Measurements from ENCODE around the gene LAMA5.

The LAMA5 gene

GRCh38 chr20:62334881-62335280 lies 32.2 kb downstream of the LAMA5 start:
- Histone ChIP-seq H3K4me1 (ENCODE audit: insufficient read depth, low read length) (no peaks in the 10 kb centered on the region), H3K9me3 (ENCODE audit: control insufficient read depth, insufficient read depth, low read length) (no peaks in the 10 kb centered on the region), H3K36me3 (ENCODE audit: insufficient read depth, low read length) (peaks cover 46% of the 10 kb centered on the region), H3K9ac (ENCODE audit: low read depth, low read length) (no peak overlapping the region)

- H3K36me3 ChIP-seq (ENCODE audit: insufficient read depth, low read length): peaks cover 40% of the 10 kb centered on the region
- no peak overlapping the region for H3K9ac ChIP-seq (ENCODE audit: low read depth, low read length)
- H3K9me3 ChIP-seq (ENCODE audit: control insufficient read depth, insufficient read depth, low read length): no peaks in the 10 kb centered on the region
- H3K4me1 ChIP-seq (ENCODE audit: insufficient read depth, low read length): no peaks in the 10 kb centered on the region
These were observed 33.1 kb downstream of the LAMA5 start for GRCh38 chr20:62333820-62334595.

DNA sequence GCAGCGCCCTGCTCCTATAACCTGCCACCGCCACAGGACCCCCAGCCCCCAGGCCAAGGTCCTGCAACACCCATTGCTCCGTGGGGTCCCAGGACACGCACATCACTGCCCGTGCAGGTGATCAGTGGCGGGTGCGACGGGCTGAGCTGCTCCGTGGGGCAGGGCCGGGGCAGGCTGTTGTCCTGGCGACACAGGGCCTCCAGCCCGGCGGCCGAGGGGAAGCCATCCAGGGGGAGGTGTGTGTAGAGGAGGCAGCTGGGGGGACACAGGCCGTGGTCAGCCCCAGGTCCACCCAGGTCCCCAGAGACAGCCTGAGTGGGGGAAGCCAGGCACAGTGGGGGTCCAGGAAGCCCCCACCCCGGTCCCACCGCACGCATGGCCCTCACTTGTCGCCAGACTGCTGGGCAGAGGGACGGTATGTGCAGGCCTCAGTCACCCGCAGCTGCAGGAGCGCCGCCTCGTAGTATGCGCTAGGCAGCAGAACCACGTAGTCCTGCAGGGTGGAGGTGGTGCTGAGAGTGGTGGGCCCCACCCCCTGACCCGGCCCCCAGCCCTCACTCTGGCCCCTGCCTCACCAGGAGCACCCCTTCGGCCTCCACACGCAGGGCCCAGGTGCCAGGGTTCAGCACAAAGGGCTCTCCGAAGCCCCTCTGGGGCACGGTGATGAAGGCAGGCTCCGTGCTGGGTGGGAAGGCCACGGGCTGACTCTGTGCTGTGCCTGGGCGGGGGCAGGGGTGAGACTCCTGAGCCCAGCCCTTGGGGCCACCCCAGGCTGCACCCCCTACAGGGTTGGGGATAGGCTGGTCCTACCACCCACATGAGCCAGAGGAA lies 33.9 kb downstream of the LAMA5 start:
- peaks cover 37% of the 10 kb centered on the region for H3K36me3 ChIP-seq (ENCODE audit: insufficient read depth, low read length)
- H3K9ac ChIP-seq (ENCODE audit: low read depth, low read length): no peak overlapping the region
- no peaks in the 10 kb centered on the region for H3K9me3 ChIP-seq (ENCODE audit: control insufficient read depth, insufficient read depth, low read length)
- H3K4me1 ChIP-seq (ENCODE audit: insufficient read depth, low read length): no peaks in the 10 kb centered on the region

- Histone ChIP-seq H3K36me3 (ENCODE audit: insufficient read depth, low read length) (peaks cover 38% of the 10 kb centered on the region), H3K9me3 (ENCODE audit: control insufficient read depth, insufficient read depth, low read length) (no peaks in the 10 kb centered on the region), H3K4me1 (ENCODE audit: insufficient read depth, low read length) (no peaks in the 10 kb centered on the region)
These were observed 34.7 kb downstream of the LAMA5 start for GRCh38 chr20:62332421-62332820.

GRCh38 chr20:62331347-62331746 lies 35.8 kb downstream of the LAMA5 start:
- H3K4me1 ChIP-seq (ENCODE audit: insufficient read depth, low read length): no peaks in the 10 kb centered on the region
- no peaks in the 10 kb centered on the region for H3K9me3 ChIP-seq (ENCODE audit: control insufficient read depth, insufficient read depth, low read length)
- peaks cover 35% of the 10 kb centered on the region for H3K36me3 ChIP-seq (ENCODE audit: insufficient read depth, low read length)
- H3K9ac ChIP-seq (ENCODE audit: low read depth, low read length): no peak overlapping the region

More at GRCh38 chr20:62332421-62332820, 34.7 kb downstream of the LAMA5 start:
- H3K9ac ChIP-seq (ENCODE audit: low read depth, low read length): no peak overlapping the region

DNA sequence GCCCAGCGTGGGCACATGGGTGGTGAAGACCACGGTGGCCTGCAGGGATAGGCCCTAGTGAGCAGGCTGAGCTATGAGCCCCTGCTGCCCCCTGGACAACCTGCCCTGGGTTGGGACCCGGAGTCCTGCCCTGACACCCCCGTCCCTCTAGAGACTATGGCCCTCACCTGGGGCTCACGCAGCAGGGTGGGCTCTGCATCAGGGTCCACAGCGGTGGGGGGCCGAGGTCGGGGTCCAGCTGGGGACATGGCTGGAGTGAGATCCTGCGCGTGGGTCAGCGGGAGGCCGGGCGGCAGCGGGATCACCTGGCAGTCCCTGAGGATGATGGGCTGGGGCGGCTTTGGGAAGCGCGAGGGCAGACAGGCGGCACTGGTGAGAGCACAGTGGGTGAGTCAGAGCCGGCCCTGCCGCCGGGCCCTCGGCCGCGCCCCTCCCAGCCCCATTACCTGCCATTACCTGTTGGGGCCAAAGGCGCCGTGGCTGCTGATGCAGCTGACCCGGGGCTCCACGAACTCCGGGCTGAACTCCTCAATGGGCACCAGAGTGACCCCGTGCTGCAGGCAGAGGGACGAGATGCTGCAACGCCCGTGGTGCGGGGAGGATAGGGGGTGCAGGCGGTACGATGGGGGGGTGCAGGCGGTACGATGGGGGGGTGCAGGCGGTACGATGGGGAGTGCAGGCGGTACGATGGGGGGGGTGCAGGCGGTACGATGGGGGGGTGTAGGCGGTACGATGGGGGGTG lies 36.4 kb downstream of the LAMA5 start:
- no peaks in the 10 kb centered on the region for H3K9me3 ChIP-seq (ENCODE audit: control insufficient read depth, insufficient read depth, low read length)
- H3K36me3 ChIP-seq (ENCODE audit: insufficient read depth, low read length): peaks cover 39% of the 10 kb centered on the region
- no peak overlapping the region for H3K9ac ChIP-seq (ENCODE audit: low read depth, low read length)
- H3K4me1 ChIP-seq (ENCODE audit: insufficient read depth, low read length): no peaks in the 10 kb centered on the region

DNA sequence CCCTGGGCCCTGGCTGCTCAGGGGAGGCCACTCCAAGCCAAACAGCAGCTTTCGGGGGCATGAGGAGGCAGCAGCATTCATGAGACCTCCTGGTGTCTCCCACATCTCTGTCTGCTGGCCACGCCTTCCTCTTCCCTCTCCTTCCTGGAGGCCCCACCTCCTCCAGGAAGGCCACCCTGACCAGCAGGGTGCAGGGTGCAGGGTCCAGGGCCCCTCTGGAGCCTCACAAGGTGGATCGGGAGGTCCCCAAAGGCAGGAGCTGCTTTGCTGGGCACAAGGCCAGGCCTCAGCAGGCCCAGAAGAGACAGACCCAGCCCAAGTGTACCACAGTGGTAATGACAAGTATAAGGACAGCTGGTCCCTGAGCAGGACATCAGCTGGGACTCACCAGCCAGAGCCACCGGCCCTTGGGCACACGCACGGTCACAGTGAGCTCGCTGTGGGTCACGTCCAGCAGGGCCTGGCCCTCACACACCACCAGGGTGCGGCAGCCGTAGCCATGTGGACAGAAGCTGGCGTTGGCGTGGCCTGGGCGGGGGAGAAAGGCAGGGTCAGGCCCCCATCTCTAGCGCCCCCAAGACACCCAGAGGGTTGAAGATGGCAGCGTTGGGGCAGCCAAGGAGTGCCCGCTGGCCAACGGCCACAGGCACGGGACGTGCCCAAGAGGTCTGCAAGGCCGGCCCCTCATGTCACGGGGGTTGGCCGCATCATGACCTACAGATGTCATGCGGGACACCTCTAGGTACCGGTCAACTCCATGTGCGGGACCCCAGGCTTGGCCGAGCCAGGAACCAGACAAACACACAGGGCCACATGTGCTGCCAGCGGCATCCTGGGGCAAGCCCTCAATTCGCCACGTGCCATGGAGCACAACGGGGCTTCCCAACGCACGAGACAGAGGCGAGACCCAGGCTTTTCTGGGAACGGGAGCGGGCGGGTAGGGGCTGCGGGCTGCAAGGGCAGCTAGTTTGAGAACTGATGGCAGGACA lies 37.4 kb downstream of the LAMA5 start:
- Histone ChIP-seq H3K9me3 (ENCODE audit: control insufficient read depth, insufficient read depth, low read length) (no peaks in the 10 kb centered on the region), H3K9ac (ENCODE audit: low read depth, low read length) (no peak overlapping the region), H3K4me1 (ENCODE audit: insufficient read depth, low read length) (no peaks in the 10 kb centered on the region), H3K36me3 (ENCODE audit: insufficient read depth, low read length) (peaks cover 45% of the 10 kb centered on the region)

GRCh38 chr20:62328684-62329388 lies 38.3 kb downstream of the LAMA5 start:
- Histone ChIP-seq H3K9me3 (ENCODE audit: control insufficient read depth, insufficient read depth, low read length) (no peaks in the 10 kb centered on the region), H3K4me1 (ENCODE audit: insufficient read depth, low read length) (no peaks in the 10 kb centered on the region), H3K36me3 (ENCODE audit: insufficient read depth, low read length) (peaks cover 46% of the 10 kb centered on the region), H3K9ac (ENCODE audit: low read depth, low read length) (no peak overlapping the region)

DNA sequence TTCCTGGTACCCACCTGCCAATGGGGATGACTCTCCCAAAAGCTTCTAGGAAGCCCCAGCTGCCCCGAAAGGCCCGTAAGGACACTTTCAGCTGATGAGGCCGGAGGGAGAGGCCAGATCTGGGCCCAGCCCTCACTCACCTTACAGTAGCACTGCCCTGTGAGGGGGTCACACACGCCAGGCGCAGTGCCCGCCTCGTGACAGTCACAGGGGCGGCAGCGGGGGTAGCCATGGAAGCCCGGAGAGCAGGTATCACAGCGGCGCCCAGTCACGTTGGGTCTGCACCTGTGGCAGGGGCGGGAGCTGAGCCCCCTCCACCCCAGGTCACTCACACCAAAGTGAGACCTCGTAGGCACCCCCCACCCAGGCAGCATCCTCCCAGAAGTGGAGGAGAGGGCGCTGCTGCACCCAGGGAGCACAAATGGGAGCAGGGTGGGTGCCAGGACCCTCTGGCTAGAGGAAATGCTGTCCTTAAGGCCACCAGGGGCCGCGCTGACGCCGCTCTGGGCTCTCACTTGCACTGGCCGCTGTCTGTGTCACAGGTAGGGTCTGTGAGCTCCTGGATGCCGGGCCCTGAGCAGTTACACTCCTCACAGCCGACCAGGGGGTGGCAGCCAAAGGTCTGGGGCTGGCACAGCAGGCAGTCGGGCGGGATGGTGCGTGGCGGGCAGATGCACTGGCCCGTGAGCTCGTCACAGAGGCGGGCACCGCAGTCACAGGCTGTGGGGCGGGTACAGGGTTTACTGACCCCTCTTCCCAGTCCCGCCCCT lies 39.2 kb downstream of the LAMA5 start:
- no peak overlapping the region for H3K9ac ChIP-seq (ENCODE audit: low read depth, low read length)
- H3K36me3 ChIP-seq (ENCODE audit: insufficient read depth, low read length): peaks cover 43% of the 10 kb centered on the region
- H3K9me3 ChIP-seq (ENCODE audit: control insufficient read depth, insufficient read depth, low read length): no peaks in the 10 kb centered on the region
- H3K4me1 ChIP-seq (ENCODE audit: insufficient read depth, low read length): no peaks in the 10 kb centered on the region

GRCh38 chr20:62326959-62327725 lies 40.0 kb downstream of the LAMA5 start:
- no peaks in the 10 kb centered on the region for H3K9me3 ChIP-seq (ENCODE audit: control insufficient read depth, insufficient read depth, low read length)
- H3K36me3 ChIP-seq (ENCODE audit: insufficient read depth, low read length): peaks cover 41% of the 10 kb centered on the region
- no peaks in the 10 kb centered on the region for H3K4me1 ChIP-seq (ENCODE audit: insufficient read depth, low read length)
- no peak overlapping the region for H3K9ac ChIP-seq (ENCODE audit: low read depth, low read length)

GRCh38 chr20:62326559-62326958 lies 40.6 kb downstream of the LAMA5 start:
- no peaks in the 10 kb centered on the region for H3K9me3 ChIP-seq (ENCODE audit: control insufficient read depth, insufficient read depth, low read length)
- H3K36me3 ChIP-seq (ENCODE audit: insufficient read depth, low read length): peaks cover 35% of the 10 kb centered on the region
- no peaks in the 10 kb centered on the region for H3K4me1 ChIP-seq (ENCODE audit: insufficient read depth, low read length)
- H3K9ac ChIP-seq (ENCODE audit: low read depth, low read length): no peak overlapping the region

Data from ES-I3 (cell line).